ENCODE measurements around the gene TAS2R42.

The TAS2R42 gene

GRCh38 chr12:11150832-11151231 is 35.9 kb downstream of the TAS2R42 start:
- DNase-seq, result no peak
- Histone ChIP-seq H3K4me3 (ENCODE audit: insufficient read depth, low read depth, low read length, poor library complexity, severe bottlenecking) (no peak overlapping the region), H3K27ac (ENCODE audit: insufficient read depth, low read length, poor library complexity, severe bottlenecking) (no peak overlapping the region), H3K4me1 (ENCODE audit: control insufficient read depth, insufficient read depth, low read length, poor library complexity, severe bottlenecking) (no peaks in the 10 kb centered on the region), H3K27me3 (replicated peaks; ENCODE audit: control insufficient read depth, insufficient read depth, low read length, poor library complexity, severe bottlenecking) (no peaks in the 10 kb centered on the region), H3K36me3 (ENCODE audit: control insufficient read depth, insufficient read depth, low read length) (no peaks in the 10 kb centered on the region), H3K9me3 (ENCODE audit: control insufficient read depth, low read length) (no peaks in the 10 kb centered on the region)

GRCh38 chr12:11147420-11147819 is 39.3 kb downstream of the TAS2R42 start:
- Histone ChIP-seq H3K4me3 (ENCODE audit: insufficient read depth, low read depth, low read length, poor library complexity, severe bottlenecking) (no peak overlapping the region), H3K36me3 (ENCODE audit: control insufficient read depth, insufficient read depth, low read length) (no peaks in the 10 kb centered on the region), H3K27me3 (replicated peaks; ENCODE audit: control insufficient read depth, insufficient read depth, low read length, poor library complexity, severe bottlenecking) (no peaks in the 10 kb centered on the region), H3K4me1 (ENCODE audit: control insufficient read depth, insufficient read depth, low read length, poor library complexity, severe bottlenecking) (no peaks in the 10 kb centered on the region), H3K9me3 (ENCODE audit: control insufficient read depth, low read length) (no peaks in the 10 kb centered on the region), H3K27ac (ENCODE audit: insufficient read depth, low read length, poor library complexity, severe bottlenecking) (no peak overlapping the region)
- no peak for DNase-seq

- Histone ChIP-seq H3K27ac (ENCODE audit: insufficient read depth, low read length, poor library complexity, severe bottlenecking) (no peak overlapping the region), H3K4me1 (ENCODE audit: control insufficient read depth, insufficient read depth, low read length, poor library complexity, severe bottlenecking) (no peaks in the 10 kb centered on the region), H3K36me3 (ENCODE audit: control insufficient read depth, insufficient read depth, low read length) (no peaks in the 10 kb centered on the region), H3K4me3 (ENCODE audit: insufficient read depth, low read depth, low read length, poor library complexity, severe bottlenecking) (no peak overlapping the region), H3K27me3 (replicated peaks; ENCODE audit: control insufficient read depth, insufficient read depth, low read length, poor library complexity, severe bottlenecking) (no peaks in the 10 kb centered on the region), H3K9me3 (ENCODE audit: control insufficient read depth, low read length) (no peaks in the 10 kb centered on the region)
- no peak for DNase-seq
Observed at GRCh38 chr12:11144297-11144696, 42.4 kb downstream of the TAS2R42 start.

GRCh38 chr12:11143352-11143751 is 43.4 kb downstream of the TAS2R42 start:
- no peak for DNase-seq
- no peaks in the 10 kb centered on the region for H3K27me3 ChIP-seq (replicated peaks; ENCODE audit: control insufficient read depth, insufficient read depth, low read length, poor library complexity, severe bottlenecking)
- no peaks in the 10 kb centered on the region for H3K36me3 ChIP-seq (ENCODE audit: control insufficient read depth, insufficient read depth, low read length)
- no peaks in the 10 kb centered on the region for H3K4me1 ChIP-seq (ENCODE audit: control insufficient read depth, insufficient read depth, low read length, poor library complexity, severe bottlenecking)
- H3K27ac ChIP-seq (ENCODE audit: insufficient read depth, low read length, poor library complexity, severe bottlenecking), result no peak overlapping the region
- no peak overlapping the region for H3K4me3 ChIP-seq (ENCODE audit: insufficient read depth, low read depth, low read length, poor library complexity, severe bottlenecking)
- no peaks in the 10 kb centered on the region for H3K9me3 ChIP-seq (ENCODE audit: control insufficient read depth, low read length)

GRCh38 chr12:11136075-11136474 is 50.7 kb downstream of the TAS2R42 start:
- Histone ChIP-seq H3K27ac (ENCODE audit: insufficient read depth, low read length, poor library complexity, severe bottlenecking) (no peak overlapping the region), H3K9me3 (ENCODE audit: control insufficient read depth, low read length) (no peaks in the 10 kb centered on the region), H3K27me3 (replicated peaks; ENCODE audit: control insufficient read depth, insufficient read depth, low read length, poor library complexity, severe bottlenecking) (no peaks in the 10 kb centered on the region), H3K4me3 (ENCODE audit: insufficient read depth, low read depth, low read length, poor library complexity, severe bottlenecking) (no peak overlapping the region), H3K4me1 (ENCODE audit: control insufficient read depth, insufficient read depth, low read length, poor library complexity, severe bottlenecking) (no peaks in the 10 kb centered on the region), H3K36me3 (ENCODE audit: control insufficient read depth, insufficient read depth, low read length) (no peaks in the 10 kb centered on the region)
- no peak for DNase-seq

Measured in effector memory CD4-positive, alpha-beta T cell (primary cell).